ENCODE results near the gene WFDC1.
A peak's percentile ranks its signal among the peaks of the same experiment; 100 is the strongest.

WFDC1 gene

GRCh38 chr16:84272740-84273320 is 21.8 kb upstream of the WFDC1 start:
- no peak for DNase-seq (ENCODE audit: low read depth, low spot score)

- DNase-seq (ENCODE audit: low read depth, low spot score), result no peak
Observed at GRCh38 chr16:84274515-84274914, 20.2 kb upstream of the WFDC1 start.

- DNase-seq (ENCODE audit: low read depth, low spot score), result no peak
Observed at GRCh38 chr16:84275585-84276151, 19.0 kb upstream of the WFDC1 start.

- peak; percentile 50 for DNase-seq (ENCODE audit: low read depth, low spot score)
Observed at GRCh38 chr16:84277244-84277823, 17.3 kb upstream of the WFDC1 start.

GRCh38 chr16:84278333-84278732 is 16.3 kb upstream of the WFDC1 start:
- no peak for DNase-seq (ENCODE audit: low read depth, low spot score)

- DNase-seq (ENCODE audit: low read depth, low spot score), result no peak
Observed at GRCh38 chr16:84278968-84279367, 15.7 kb upstream of the WFDC1 start.

- no peak for DNase-seq (ENCODE audit: low read depth, low spot score)
Observed at GRCh38 chr16:84279881-84280280, 14.8 kb upstream of the WFDC1 start.

GRCh38 chr16:84281074-84281473 is 13.6 kb upstream of the WFDC1 start:
- DNase-seq (ENCODE audit: low read depth, low spot score), result no peak

- no peak for DNase-seq (ENCODE audit: low read depth, low spot score)
Observed at GRCh38 chr16:84282533-84282932, 12.1 kb upstream of the WFDC1 start.

- DNase-seq (ENCODE audit: low read depth, low spot score), result no peak
Observed at GRCh38 chr16:84283314-84284153, 11.1 kb upstream of the WFDC1 start.

GRCh38 chr16:84284154-84284722 is 10.4 kb upstream of the WFDC1 start:
- DNase-seq (ENCODE audit: low read depth, low spot score), result no peak

- DNase-seq (ENCODE audit: low read depth, low spot score), result no peak
Observed at GRCh38 chr16:84286578-84287240, 8.0 kb upstream of the WFDC1 start.

- DNase-seq (ENCODE audit: low read depth, low spot score), result no peak
Observed at GRCh38 chr16:84288902-84289301, 5.8 kb upstream of the WFDC1 start.

- DNase-seq (ENCODE audit: low read depth, low spot score), result no peak
Observed at GRCh38 chr16:84291226-84291625, 3.5 kb upstream of the WFDC1 start.

- no peak for DNase-seq (ENCODE audit: low read depth, low spot score)
Observed at GRCh38 chr16:84292011-84292410, 2.7 kb upstream of the WFDC1 start.

GRCh38 chr16:84293406-84293805 is 1.3 kb upstream of the WFDC1 start:
- no peak for DNase-seq (ENCODE audit: low read depth, low spot score)

- no peak for DNase-seq (ENCODE audit: low read depth, low spot score)
Observed at GRCh38 chr16:84294117-84294516, 561 bp upstream of the WFDC1 start.

GRCh38 chr16:84295203-84295860 is 654 bp downstream of the WFDC1 start:
- no peak for DNase-seq (ENCODE audit: low read depth, low spot score)

- no peak for DNase-seq (ENCODE audit: low read depth, low spot score)
Observed at GRCh38 chr16:84298376-84298899, 3.8 kb downstream of the WFDC1 start.

- DNase-seq (ENCODE audit: low read depth, low spot score), result no peak
Observed at GRCh38 chr16:84299734-84300440, 5.2 kb downstream of the WFDC1 start.

Data from activated CD4-positive, CD25-positive, alpha-beta regulatory T cell treated with anti-CD3 and anti-CD28 coated beads, Interleukin-2, amount 50 U/mL, for 16 hours (primary cell).